ENCODE data around the gene ZDHHC8. TPM values are rescaled to one million over a fixed set of nuclear protein-coding genes. Genes with fewer than 3 reads are reported as not detected.

ZDHHC8 gene
- total RNA-seq = 22.6 TPM

- intact Hi-C loops (cut with DNase I) = loop anchor here (2.0 kb wide), 1 partner anchor 51 kb away; the partner anchor contains the start of gene DGCR8
- no peak for TF ChIP-seq CTCF (IDR thresholded peaks at IDR 0.05)
- TF ChIP-seq POLR2AphosphoS5 (IDR thresholded peaks at IDR 0.05; ENCODE audit: insufficient read depth in 1 of 2, low read depth in 1 of 2) = no peak
- no peak for TF ChIP-seq POLR2A (IDR thresholded peaks at IDR 0.05)
- peaks cover 54% of the 10 kb centered on the region for H3K4me1 ChIP-seq
- H3K4me3 ChIP-seq = peak within 1 kb of the TSS; percentile 97 to 100
- no peak for DNase-seq (ENCODE audit: extremely low spot score in 2 of 2)
- H3K27me3 ChIP-seq = no peaks in the 10 kb centered on the region
- H3K27ac ChIP-seq = peak within 1 kb of the TSS; percentile 89
- no peaks in the 10 kb centered on the region for H3K9me3 ChIP-seq
- H3K36me3 ChIP-seq = peaks cover 0 to 5% of the 10 kb centered on the region in 2 donors
Measured at GRCh38 chr22:20131597-20131858, at the start of gene ZDHHC8. Gene ZDHHC8, plus strand, starts transcription at chr22:20131804. Its CDS starts 144 bp downstream, at chr22:20131948.

- no peak overlapping the region for H3K4me3 ChIP-seq
- H3K4me1 ChIP-seq = peaks cover 56% of the 10 kb centered on the region
- TF ChIP-seq CTCF (IDR thresholded peaks at IDR 0.05) = no peak
- TF ChIP-seq POLR2AphosphoS5 (IDR thresholded peaks at IDR 0.05; ENCODE audit: insufficient read depth in 1 of 2, low read depth in 1 of 2) = no peak
- no peak for TF ChIP-seq POLR2A (IDR thresholded peaks at IDR 0.05)
Measured at GRCh38 chr22:20083157-20083890, 48.3 kb upstream of the ZDHHC8 start.

GRCh38 chr22:20083891-20084546, 47.6 kb upstream of the ZDHHC8 start:
- Histone ChIP-seq H3K36me3 (peaks cover 0 to 34% of the 10 kb centered on the region in 2 donors), H3K27me3 (no peaks in the 10 kb centered on the region), H3K9me3 (no peaks in the 10 kb centered on the region), H3K4me3 (no peak overlapping the region), H3K4me1 (peaks cover 52% of the 10 kb centered on the region), H3K27ac (no peak overlapping the region)
- no peak for DNase-seq (ENCODE audit: extremely low spot score in 2 of 2)
- intact Hi-C loops (cut with DNase I) = no loop called here
- TF ChIP-seq POLR2AphosphoS5 (IDR thresholded peaks at IDR 0.05; ENCODE audit: insufficient read depth in 1 of 2, low read depth in 1 of 2) (no peak), CTCF (IDR thresholded peaks at IDR 0.05) (no peak), POLR2A (IDR thresholded peaks at IDR 0.05) (no peak)

More at GRCh38 chr22:20083157-20083890, 48.3 kb upstream of the ZDHHC8 start:
- Histone ChIP-seq H3K36me3 (peaks cover 0 to 27% of the 10 kb centered on the region in 2 donors), H3K9me3 (no peaks in the 10 kb centered on the region), H3K27ac (no peak overlapping the region), H3K27me3 (no peaks in the 10 kb centered on the region)
- DNase-seq (ENCODE audit: extremely low spot score in 2 of 2) = no peak
- intact Hi-C loops (cut with DNase I) = no loop called here

GRCh38 chr22:20084547-20085413, 46.8 kb upstream of the ZDHHC8 start:
- H3K27ac ChIP-seq = no peak overlapping the region
- no peak overlapping the region for H3K4me3 ChIP-seq
- H3K36me3 ChIP-seq = peaks cover 0 to 41% of the 10 kb centered on the region in 2 donors
- peaks cover 47% of the 10 kb centered on the region for H3K4me1 ChIP-seq
- TF ChIP-seq POLR2AphosphoS5 (IDR thresholded peaks at IDR 0.05; ENCODE audit: insufficient read depth in 1 of 2, low read depth in 1 of 2) = no peak
- TF ChIP-seq CTCF (IDR thresholded peaks at IDR 0.05) = no peak
- no peak for TF ChIP-seq POLR2A (IDR thresholded peaks at IDR 0.05)
- no peaks in the 10 kb centered on the region for H3K9me3 ChIP-seq
- intact Hi-C loops (cut with DNase I) = no loop called here
- no peaks in the 10 kb centered on the region for H3K27me3 ChIP-seq
- no peak for DNase-seq (ENCODE audit: extremely low spot score in 2 of 2)

Measured in vagina (tissue), 2 donors.